ENCODE data around the gene LAPTM5.

- TF ChIP-seq HNRNPH1 (optimal IDR thresholded peaks at IDR 0.05; ENCODE audit: low read depth, low read length) (no peak), ASH2L (IDR thresholded peaks at IDR 0.05; ENCODE audit: insufficient read length, low read depth, low read length) (no peak), PAX8 (CRISPR knock-in tag; IDR thresholded peaks at IDR 0.05; ENCODE audit: borderline replicate concordance) (no peak), MEIS1 (CRISPR knock-in tag; IDR thresholded peaks at IDR 0.05; ENCODE audit: borderline replicate concordance) (no peak), DPF2 (CRISPR knock-in tag; IDR thresholded peaks at IDR 0.05; ENCODE audit: borderline replicate concordance, low read depth) (no peak), TMF1 (CRISPR knock-in tag; IDR thresholded peaks at IDR 0.05; ENCODE audit: low read depth) (no peak), NFKBIZ (CRISPR knock-in tag; IDR thresholded peaks at IDR 0.05) (no peak), FOXK1 (CRISPR knock-in tag; IDR thresholded peaks at IDR 0.05; ENCODE audit: borderline replicate concordance, low read depth) (no peak), SMAD3 (CRISPR knock-in tag; IDR thresholded peaks at IDR 0.05) (no peak), FOXK2 (IDR thresholded peaks at IDR 0.05) (no peak), CEBPB (IDR thresholded peaks at IDR 0.05; ENCODE audit: borderline replicate concordance, low read depth, low read length) (no peak), ZNF3 (CRISPR knock-in tag; IDR thresholded peaks at IDR 0.05) (no peak), CTCF (CRISPR knock-in tag; IDR thresholded peaks at IDR 0.05) (no peak)
- TF ChIP-seq, protein P1, sequence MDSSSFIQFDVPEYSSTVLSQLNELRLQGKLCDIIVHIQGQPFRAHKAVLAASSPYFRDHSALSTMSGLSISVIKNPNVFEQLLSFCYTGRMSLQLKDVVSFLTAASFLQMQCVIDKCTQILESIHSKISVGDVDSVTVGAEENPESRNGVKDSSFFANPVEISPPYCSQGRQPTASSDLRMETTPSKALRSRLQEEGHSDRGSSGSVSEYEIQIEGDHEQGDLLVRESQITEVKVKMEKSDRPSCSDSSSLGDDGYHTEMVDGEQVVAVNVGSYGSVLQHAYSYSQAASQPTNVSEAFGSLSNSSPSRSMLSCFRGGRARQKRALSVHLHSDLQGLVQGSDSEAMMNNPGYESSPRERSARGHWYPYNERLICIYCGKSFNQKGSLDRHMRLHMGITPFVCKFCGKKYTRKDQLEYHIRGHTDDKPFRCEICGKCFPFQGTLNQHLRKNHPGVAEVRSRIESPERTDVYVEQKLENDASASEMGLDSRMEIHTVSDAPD (CRISPR knock-in tag; IDR thresholded peaks at IDR 0.05) = no peak
These were observed 2.2 kb downstream of the LAPTM5 start for GRCh38 chr1:30755334-30755733.

Measured in HepG2 (cell line).